MCF 10A (cell line): ENCODE results near the gene OR9G4. TPM values are rescaled to one million over a fixed set of nuclear protein-coding genes. Genes with fewer than 3 reads are reported as not detected.

Experiments
- BruUV-seq: library from RNA; stranded (reverse); fragments of 400-500 nt; replicated peaks from 2 replicates; lab custom pipeline; 2021; lab: Mats Ljungman, UMichigan
- CTCF ChIA-PET: fragments of 300-600 bp; sonication (Branson Sonifier 250); formaldehyde crosslinking; extraction: SDS; loops from one replicate; lab custom pipeline; 2021; ENCODE audit warnings: antibody characterized with exemption, inconsistent platforms; lab: Yijun Ruan, JAX
- POLR2A ChIA-PET: fragments of 300-600, 350-650 bp; sonication (Branson Sonifier 250); formaldehyde crosslinking; extraction: SDS; loops from one replicate; lab custom pipeline; 2020; ENCODE audit warnings: antibody characterized with exemption, inconsistent platforms; lab: Yijun Ruan, JAX
- DNase-seq: peaks from one replicate; pipeline ENCODE4 v3.0.0-alpha.2; 2018; ENCODE audit not compliant: unreplicated experiment
- H3K27ac Mint-ChIP-seq: one replicate; pipeline ENCODE4 v1.8.0; 2022; ENCODE audit warnings: mild to moderate bottlenecking, low read depth, mixed read lengths; ENCODE audit not compliant: unreplicated experiment
- H3K27me3 Mint-ChIP-seq: one replicate; pipeline ENCODE4 v1.8.0; 2022; ENCODE audit warnings: mixed read lengths; ENCODE audit not compliant: insufficient read depth, unreplicated experiment
- H3K36me3 Mint-ChIP-seq: one replicate; pipeline ENCODE4 v1.8.0; 2022; ENCODE audit warnings: mild to moderate bottlenecking, moderate library complexity, mixed read lengths; ENCODE audit not compliant: insufficient read depth, unreplicated experiment
- H3K4me1 Mint-ChIP-seq: one replicate; pipeline ENCODE4 v1.8.0; 2022; ENCODE audit warnings: mixed read lengths; ENCODE audit not compliant: insufficient read depth, unreplicated experiment
- H3K4me3 Mint-ChIP-seq: one replicate; pipeline ENCODE4 v1.8.0; 2022; ENCODE audit warnings: mild to moderate bottlenecking, moderate library complexity, mixed read lengths; ENCODE audit not compliant: unreplicated experiment
- H3K9me3 Mint-ChIP-seq: one replicate; pipeline ENCODE4 v1.8.0; 2022; ENCODE audit warnings: mixed read lengths; ENCODE audit not compliant: unreplicated experiment
- CTCF ChIP-seq: fragments of 200-600 bp; IDR thresholded peaks from one replicate; pipeline ENCODE4 v1.8.0; 2022; ENCODE audit warnings: antibody characterized with exemption, mild to moderate bottlenecking; ENCODE audit not compliant: unreplicated experiment
- intact Hi-C: fragments of 100-400 bp; cut with micrococcal nuclease; formaldehyde crosslinking; loops from 2 replicates; pipeline ENCODE4 v1.14.1; 2022
- total RNA-seq: library from RNA; stranded (reverse); gene quantifications from 2 replicates; pipeline ENCODE4 v1.2.3, GENCODE V29; 2022

OR9G4 gene
- total RNA-seq, 1 experiment from 2014 or later = not detected

- no peak overlapping the region for H3K4me3 Mint-ChIP-seq
- TF ChIP-seq CTCF = no peak
- H3K36me3 Mint-ChIP-seq = no peaks in the 10 kb centered on the region
- no peaks in the 10 kb centered on the region for H3K27me3 Mint-ChIP-seq
- DNase-seq = no peak
- CTCF ChIA-PET = interaction anchor here (0.7 kb wide), 1 partner anchor 97 kb away, joined by 3 read pairs; no protein-coding TSS in a partner anchor
- POLR2A ChIA-PET = no interaction called here
- no peak overlapping the region for H3K27ac Mint-ChIP-seq
- no TSS peak for BruUV-seq
- peaks cover 13% of the 10 kb centered on the region for H3K9me3 Mint-ChIP-seq
- intact Hi-C loops = no loop called here
- H3K4me1 Mint-ChIP-seq = no peaks in the 10 kb centered on the region
Observed at GRCh38 chr11:56740107-56740506, 8.4 kb downstream of the OR9G4 start.

GRCh38 chr11:56720513-56720912, 28.0 kb downstream of the OR9G4 start:
- Mint-ChIP-seq H3K27me3 (no peaks in the 10 kb centered on the region), H3K4me1 (no peaks in the 10 kb centered on the region), H3K36me3 (no peaks in the 10 kb centered on the region), H3K27ac (no peak overlapping the region), H3K9me3 (peaks cover 7% of the 10 kb centered on the region), H3K4me3 (no peak overlapping the region)
- DNase-seq = no peak
- no peak for TF ChIP-seq CTCF
- no TSS peak for BruUV-seq
- ChIA-PET CTCF (interaction anchor here (0.6 kb wide), 1 partner anchor 317 kb away, joined by 3 read pairs; no protein-coding TSS in a partner anchor), POLR2A (no interaction called here)
- intact Hi-C loops = no loop called here

GRCh38 chr11:56716379-56716854, 32.1 kb downstream of the OR9G4 start:
- intact Hi-C loops = no loop called here
- TF ChIP-seq CTCF = no peak
- BruUV-seq = no TSS peak
- peaks cover 9% of the 10 kb centered on the region for H3K9me3 Mint-ChIP-seq
- no peak overlapping the region for H3K4me3 Mint-ChIP-seq
- no peaks in the 10 kb centered on the region for H3K27me3 Mint-ChIP-seq
- ChIA-PET POLR2A (interaction anchor here (0.6 kb wide), 1 partner anchor 76 kb away, joined by 3 read pairs; no protein-coding TSS in a partner anchor), CTCF (no interaction called here)
- H3K36me3 Mint-ChIP-seq = no peaks in the 10 kb centered on the region
- peak; percentile 73 for DNase-seq
- no peak overlapping the region for H3K27ac Mint-ChIP-seq
- H3K4me1 Mint-ChIP-seq = no peaks in the 10 kb centered on the region

- no TSS peak for BruUV-seq
- POLR2A ChIA-PET = interaction anchor here (0.7 kb wide), 1 partner anchor 301 kb away, joined by 3 read pairs; no protein-coding TSS in a partner anchor
Observed at GRCh38 chr11:56714206-56714605, 34.3 kb downstream of the OR9G4 start.

More at GRCh38 chr11:56714206-56714605, 34.3 kb downstream of the OR9G4 start:
- H3K4me3 Mint-ChIP-seq = no peak overlapping the region
- no peaks in the 10 kb centered on the region for H3K36me3 Mint-ChIP-seq
- H3K27ac Mint-ChIP-seq = no peak overlapping the region
- no peaks in the 10 kb centered on the region for H3K4me1 Mint-ChIP-seq
- CTCF ChIA-PET = no interaction called here
- peak; percentile 9 for DNase-seq
- no peak for TF ChIP-seq CTCF
- peaks cover 14% of the 10 kb centered on the region for H3K9me3 Mint-ChIP-seq
- no peaks in the 10 kb centered on the region for H3K27me3 Mint-ChIP-seq
- intact Hi-C loops = no loop called here
